OCI-LY7 (cell line): ENCODE measurements around the gene ROBO1. TPM values are rescaled to one million over a fixed set of nuclear protein-coding genes. Genes with fewer than 3 reads are reported as not detected.

Experiments
- BruUV-seq: library from RNA; stranded (reverse); fragments of 400-500 nt; replicated peaks from 2 replicates; lab custom pipeline; 2021; lab: Mats Ljungman, UMichigan
- CTCF ChIA-PET: fragments of 300-600 bp; sonication (Branson Sonifier 250); formaldehyde crosslinking; loops from one replicate; lab custom pipeline; 2022; ENCODE audit warnings: antibody characterized with exemption; ENCODE audit not compliant: unreplicated experiment; lab: Charles Lee
- POLR2A ChIA-PET: fragments of 300-600 bp; sonication (Branson Sonifier 250); formaldehyde crosslinking; loops from one replicate; lab custom pipeline; 2022; ENCODE audit warnings: antibody characterized with exemption; lab: Charles Lee
- DNase-seq: peaks from one replicate; pipeline ENCODE4 v3.0.0-alpha.2; 2015; ENCODE audit warnings: low spot score
- H2AFZ ChIP-seq: fragments of 200-600 bp; sonication (generic), shearing (Covaris generic); 2 replicates; pipeline ENCODE4 v1.6.1; 2014; ENCODE audit warnings: mild to moderate bottlenecking, antibody characterized with exemption, low read length, moderate library complexity
- H3K27ac ChIP-seq: fragments of 200-600 bp; sonication (generic); 2 replicates; pipeline ENCODE4 v1.5.1; 2014; ENCODE audit warnings: mixed run types, low read depth, mild to moderate bottlenecking, moderate library complexity, low read length, inconsistent platforms; ENCODE audit not compliant: poor library complexity, severe bottlenecking
- H3K36me3 ChIP-seq: fragments of 200-600 bp; sonication (generic); 2 replicates; pipeline ENCODE4 v1.6.1; 2014; ENCODE audit warnings: mild to moderate bottlenecking, antibody characterized with exemption, low read length, moderate library complexity, mixed read lengths; ENCODE audit not compliant: insufficient read depth
- H3K4me1 ChIP-seq: fragments of 200-600 bp; sonication (generic); 2 replicates; pipeline ENCODE4 v1.5.1; 2014; ENCODE audit warnings: mild to moderate bottlenecking, low read length; ENCODE audit not compliant: insufficient read depth, poor library complexity, severe bottlenecking
- H3K4me2 ChIP-seq: fragments of 200-600 bp; sonication (generic); 2 replicates; pipeline ENCODE4 v1.6.1; 2014; ENCODE audit warnings: mild to moderate bottlenecking, low read length
- H3K4me3 ChIP-seq: fragments of 200-600 bp; sonication (generic); 2 replicates; pipeline ENCODE4 v1.5.1; 2014; ENCODE audit warnings: mild to moderate bottlenecking, low read depth, low read length; ENCODE audit not compliant: poor library complexity, severe bottlenecking
- H3K79me2 ChIP-seq: fragments of 200-600 bp; sonication (generic); 2 replicates; pipeline ENCODE4 v1.6.1; 2016; ENCODE audit warnings: low read depth, mild to moderate bottlenecking, low read length, moderate library complexity, mixed read lengths; ENCODE audit not compliant: insufficient read depth
- H3K9me2 ChIP-seq: fragments of 200-600 bp; sonication (generic); 2 replicates; pipeline ENCODE4 v1.6.1; 2016; ENCODE audit warnings: mild to moderate bottlenecking, low read length, mixed read lengths; ENCODE audit not compliant: insufficient read depth
- H3K9me3 ChIP-seq: fragments of 200-600 bp; sonication (generic); 2 replicates; pipeline ENCODE4 v1.6.1; 2014; ENCODE audit warnings: mild to moderate bottlenecking, mixed run types, low read length, mixed read lengths
- H4K20me1 ChIP-seq: fragments of 200-600 bp; sonication (generic); 2 replicates; pipeline ENCODE4 v1.6.1; 2014; ENCODE audit warnings: mild to moderate bottlenecking, antibody characterized with exemption, low read length, moderate library complexity, mixed read lengths; ENCODE audit not compliant: insufficient read depth
- CTCF ChIP-seq: fragments of 200-600 bp; sonication (generic); conservative IDR thresholded peaks from 2 replicates; pipeline ENCODE4 v1.5.1; 2014; ENCODE audit warnings: mild to moderate bottlenecking, antibody characterized with exemption, low read length, moderate library complexity, mixed read lengths
- EZH2phosphoT487 ChIP-seq: fragments of 200-600 bp; sonication (generic); IDR thresholded peaks from 2 replicates; pipeline ENCODE4 v1.6.1; 2018; ENCODE audit warnings: low read depth, borderline replicate concordance, mild to moderate bottlenecking, mixed run types, antibody characterized with exemption, low read length, moderate library complexity, mixed read lengths
- intact Hi-C: fragments of 100-400 bp; cut with micrococcal nuclease; formaldehyde crosslinking; loops from one replicate; pipeline ENCODE4 v1.10.0; 2022; ENCODE audit not compliant: unreplicated experiment
- total RNA-seq, 2 experiments: library from RNA; depleted of rRNA in 1 of 2; stranded (reverse); fragments of >200 nt in 1 of 2; shearing (Covaris generic) in 1 of 2; gene quantifications; 2 replicates each; pipeline ENCODE4 v1.2.3, GENCODE V29; 2014 to 2022

Gene ROBO1
- total RNA-seq, 2 experiments from 2014 or later = not detected

- intact Hi-C loops = no loop called here
- Histone ChIP-seq H3K36me3 (no peaks in the 10 kb centered on the region), H3K4me1 (no peaks in the 10 kb centered on the region), H3K9me2 (no peaks in the 10 kb centered on the region), H3K9me3 (no peaks in the 10 kb centered on the region), H4K20me1 (no peaks in the 10 kb centered on the region), H3K4me3 (no peak overlapping the region), H3K79me2 (no peaks in the 10 kb centered on the region), H2AFZ (no peak overlapping the region), H3K27ac (no peak overlapping the region), H3K4me2 (no peak overlapping the region)
- CTCF ChIA-PET = no interaction called here
- no TSS peak for BruUV-seq
- TF ChIP-seq EZH2phosphoT487 (no peak), CTCF (no peak)
- POLR2A ChIA-PET = no interaction called here
- DNase-seq = no peak
Measured at GRCh38 chr3:79661896-79662295, 105.9 kb downstream of the ROBO1 start.

GRCh38 chr3:79657076-79657475 lies 110.7 kb downstream of the ROBO1 start:
- Histone ChIP-seq H3K4me2 (no peak overlapping the region), H4K20me1 (no peaks in the 10 kb centered on the region), H3K4me1 (no peaks in the 10 kb centered on the region), H3K27ac (no peak overlapping the region), H3K9me2 (no peaks in the 10 kb centered on the region), H3K4me3 (no peak overlapping the region), H3K36me3 (no peaks in the 10 kb centered on the region), H3K79me2 (no peaks in the 10 kb centered on the region), H2AFZ (no peak overlapping the region), H3K9me3 (no peaks in the 10 kb centered on the region)
- TF ChIP-seq CTCF (no peak), EZH2phosphoT487 (no peak)
- POLR2A ChIA-PET = no interaction called here
- CTCF ChIA-PET = no interaction called here
- intact Hi-C loops = no loop called here
- DNase-seq = no peak
- no TSS peak for BruUV-seq

GRCh38 chr3:79654019-79654418 lies 113.8 kb downstream of the ROBO1 start:
- Histone ChIP-seq H3K9me2 (no peaks in the 10 kb centered on the region), H3K36me3 (no peaks in the 10 kb centered on the region), H4K20me1 (no peaks in the 10 kb centered on the region), H3K4me3 (no peak overlapping the region), H3K27ac (no peak overlapping the region), H3K4me2 (no peak overlapping the region), H3K4me1 (no peaks in the 10 kb centered on the region), H3K9me3 (no peaks in the 10 kb centered on the region), H2AFZ (no peak overlapping the region), H3K79me2 (no peaks in the 10 kb centered on the region)
- BruUV-seq = no TSS peak
- POLR2A ChIA-PET = no interaction called here
- no peak for TF ChIP-seq CTCF
- no peak for TF ChIP-seq EZH2phosphoT487
- no peak for DNase-seq
- intact Hi-C loops = no loop called here
- CTCF ChIA-PET = no interaction called here
